Lower leg skin (tissue), 3 donors: ENCODE data around the gene CMIP.

ENCODE experiments used
- POLR2A ChIP-seq, 2 donors: fragments of 450-650 bp; IDR thresholded peaks; one replicate each; pipeline ENCODE4 v1.6.1; 2016 to 2017; ENCODE audit warnings: antibody characterized with exemption in 2 of 2, mild to moderate bottlenecking in 1 of 2, moderate library complexity in 1 of 2
- TF ChIP-seq, protein P1 (sequence below), 3 donors: fragments of 450-650 bp; IDR thresholded peaks; one replicate each; pipeline ENCODE4 v1.5.1; 2016; ENCODE audit warnings: antibody characterized with exemption in 3 of 3, mild to moderate bottlenecking in 3 of 3, moderate library complexity in 2 of 3

GRCh38 chr16:81517629-81518438, 73.2 kb downstream of the CMIP start:
- TF ChIP-seq, protein P1, sequence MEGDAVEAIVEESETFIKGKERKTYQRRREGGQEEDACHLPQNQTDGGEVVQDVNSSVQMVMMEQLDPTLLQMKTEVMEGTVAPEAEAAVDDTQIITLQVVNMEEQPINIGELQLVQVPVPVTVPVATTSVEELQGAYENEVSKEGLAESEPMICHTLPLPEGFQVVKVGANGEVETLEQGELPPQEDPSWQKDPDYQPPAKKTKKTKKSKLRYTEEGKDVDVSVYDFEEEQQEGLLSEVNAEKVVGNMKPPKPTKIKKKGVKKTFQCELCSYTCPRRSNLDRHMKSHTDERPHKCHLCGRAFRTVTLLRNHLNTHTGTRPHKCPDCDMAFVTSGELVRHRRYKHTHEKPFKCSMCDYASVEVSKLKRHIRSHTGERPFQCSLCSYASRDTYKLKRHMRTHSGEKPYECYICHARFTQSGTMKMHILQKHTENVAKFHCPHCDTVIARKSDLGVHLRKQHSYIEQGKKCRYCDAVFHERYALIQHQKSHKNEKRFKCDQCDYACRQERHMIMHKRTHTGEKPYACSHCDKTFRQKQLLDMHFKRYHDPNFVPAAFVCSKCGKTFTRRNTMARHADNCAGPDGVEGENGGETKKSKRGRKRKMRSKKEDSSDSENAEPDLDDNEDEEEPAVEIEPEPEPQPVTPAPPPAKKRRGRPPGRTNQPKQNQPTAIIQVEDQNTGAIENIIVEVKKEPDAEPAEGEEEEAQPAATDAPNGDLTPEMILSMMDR (IDR thresholded peaks at IDR 0.05), result no peak
- no peak for TF ChIP-seq POLR2A (IDR thresholded peaks at IDR 0.05)
